GM10248 (cell line): ENCODE results near the gene SAMHD1.

Experiments
- CTCF ChIA-PET: fragments of 300-600 bp; sonication (Branson Sonifier 250); formaldehyde crosslinking; extraction: SDS; loops from one replicate; lab custom pipeline; 2021; ENCODE audit warnings: antibody characterized with exemption; lab: Yijun Ruan, JAX
- POLR2A ChIA-PET: fragments of 350-650 bp; sonication (Branson Sonifier 250); formaldehyde crosslinking; extraction: SDS; loops from one replicate; lab custom pipeline; 2020; ENCODE audit warnings: antibody characterized with exemption; lab: Yijun Ruan, JAX
- DNase-seq: peaks from one replicate; pipeline ENCODE4 v3.0.0; 2012; ENCODE audit errors: extremely low spot score
- CTCF ChIP-seq: IDR thresholded peaks from 2 replicates; pipeline ENCODE4 v1.5.1; 2012; ENCODE audit warnings: mild to moderate bottlenecking, low read depth; ENCODE audit errors: extremely low read depth, missing control alignments, control extremely low read depth

The SAMHD1 gene

GRCh38 chr20:36885356-36885755 lies 66.2 kb downstream of the SAMHD1 start:
- ChIA-PET CTCF (interaction anchor here (1.6 to 5.6 kb wide), 6 partner anchors 8 to 671 kb away, joined by 3 to 37 read pairs (median 16); partner anchors contain the start of gene TLDC2), POLR2A (no interaction called here)
- DNase-seq, result no peak
- no peak for TF ChIP-seq CTCF

GRCh38 chr20:36883977-36884535 lies 67.5 kb downstream of the SAMHD1 start:
- POLR2A ChIA-PET, result interaction anchor here (0.6 kb wide), 1 partner anchor 9 kb away, joined by 4 read pairs; no protein-coding TSS in a partner anchor
- CTCF ChIA-PET, result interaction anchor here (1.2 to 1.9 kb wide), 6 partner anchors 20 to 140 kb away, joined by 3 to 5 read pairs (median 4); a partner anchor contains a TSS
- TF ChIP-seq CTCF, result no peak
- DNase-seq, result no peak

GRCh38 chr20:36881888-36882287 lies 69.6 kb downstream of the SAMHD1 start:
- ChIA-PET POLR2A (no interaction called here), CTCF (interaction anchor here (1.1 to 1.8 kb wide), 9 partner anchors 9 to 108 kb away, joined by 3 to 10 read pairs (median 4); partner anchors contain the start of gene DSN1)
- DNase-seq, result peak; percentile 73
- TF ChIP-seq CTCF, result no peak

GRCh38 chr20:36881331-36881730 lies 70.2 kb downstream of the SAMHD1 start:
- POLR2A ChIA-PET, result no interaction called here
- CTCF ChIA-PET, result interaction anchor here (1.1 to 1.8 kb wide), 3 partner anchors 15 to 73 kb away, joined by 3 to 6 read pairs (median 4); no protein-coding TSS in a partner anchor
- no peak for TF ChIP-seq CTCF
- DNase-seq, result no peak

- no peak for DNase-seq
- no peak for TF ChIP-seq CTCF
- ChIA-PET POLR2A (no interaction called here), CTCF (interaction anchor here (1.2 to 1.4 kb wide), 2 partner anchors 32 to 72 kb away, joined by 3 to 4 read pairs; no protein-coding TSS in a partner anchor)
Observed at GRCh38 chr20:36880741-36881250, 70.7 kb downstream of the SAMHD1 start.

GRCh38 chr20:36878941-36879340 lies 72.6 kb downstream of the SAMHD1 start:
- ChIA-PET CTCF (interaction anchor here (4.6 kb wide), 1 partner anchor 7 kb away, joined by 15 read pairs; no protein-coding TSS in a partner anchor), POLR2A (no interaction called here)
- no peak for TF ChIP-seq CTCF
- DNase-seq, result no peak
